Adrenal gland (tissue), 12 donors: ENCODE results near the gene AMN1. TPM values are rescaled to one million over a fixed set of nuclear protein-coding genes. Genes with fewer than 3 reads are reported as not detected.

Source experiments
- DNase-seq, 7 donors: peaks; one replicate each; pipeline ENCODE4 v3.0.0-alpha.2; 2019 to 2020
- H3K27ac ChIP-seq, 5 donors: fragments of 200-600 bp; sonication (generic) in 4 of 5; 1 replicate in 3 of 5; 2 replicates in 2 of 5; pipeline versions ENCODE4 v1.5.1 to v1.8.0; 2016 to 2020; ENCODE audit warnings: mild to moderate bottlenecking in 1 of 5
- H3K27me3 ChIP-seq: fragments of 200-600 bp; 2 replicates; pipeline ENCODE4 v1.8.0; 2021
- H3K36me3 ChIP-seq, 2 donors: fragments of 200-600 bp; replicated peaks in 1 of 2; 1 replicate in 1 of 2; 2 replicates in 1 of 2; pipeline versions ENCODE4 v1.5.1 to v1.8.0; 2018 to 2022
- H3K4me1 ChIP-seq, 2 donors: fragments of 200-600 bp; replicated peaks in 1 of 2; 1 replicate in 1 of 2; 2 replicates in 1 of 2; pipeline versions ENCODE4 v1.5.1 to v1.8.0; 2018 to 2021
- H3K4me3 ChIP-seq, 4 donors: fragments of 200-600 bp; sonication (generic) in 3 of 4; one replicate each; pipeline ENCODE4 v1.5.1; 2016 to 2018
- H3K9me3 ChIP-seq, 3 donors: fragments of 200-600 bp; sonication (generic) in 1 of 3; replicated peaks in 1 of 3; 1 replicate in 2 of 3; 2 replicates in 1 of 3; pipeline versions ENCODE4 v1.5.1 to v1.8.0; 2016 to 2021
- POLR2A ChIP-seq, 2 donors: fragments of 450-650 bp; IDR thresholded peaks; one replicate each; pipeline ENCODE4 v1.6.1; 2017; ENCODE audit warnings: antibody characterized with exemption in 2 of 2, mild to moderate bottlenecking in 2 of 2, moderate library complexity in 1 of 2
- WGBS, 4 donors: extraction: QIAGEN DNeasy Blood & Tissue Kit in 2 of 4; methylation state at CpG; one replicate each; pipeline versions ENCODE4 v1.1.5 to v1.1.7; 2013 to 2017; 5-methylcytosine and 5-hydroxymethylcytosine counted together
- intact Hi-C, 2 donors: fragments of 100-400 bp; cut with DNase I; formaldehyde crosslinking; loops; one replicate each; pipeline versions ENCODE4 v1.14.1 to v1.15.0; 2022 to 2023
- polyA plus RNA-seq, 3 donors: library from polyadenylated mRNA; stranded (reverse); fragments of 200-250 nt in 2 of 3; fragments of 350-450 nt in 1 of 3; fragmentation: Illumina TruSeq in 1 of 3; extraction: RNeasy Lipid Tissue Mini Kit (QIAGEN cat#74804) in 1 of 3; gene quantifications; one replicate each; pipeline ENCODE4 v1.2.3, GENCODE V29; 2013 to 2014
- total RNA-seq, 9 donors: library from RNA; depleted of rRNA in 4 of 9; stranded (reverse); fragments of >200 nt in 4 of 9; fragments of 120-200 nt in 1 of 9; fragmentation: NEBNext Ultra II Directional in 1 of 9; extraction: Animal tissue kit (Norgen Biotek cat#: 25700) in 1 of 9; gene quantifications; one replicate each; pipeline versions ENCODE4 v1.1.0 to v1.2.4, GENCODE V29; 2013 to 2023
- TF ChIP-seq, protein P1 (sequence below), 6 experiments: fragments of 450-650 bp in 4 of 6; fragments of 200-600 bp in 2 of 6; sonication (generic) in 1 of 6; IDR thresholded peaks; 1 replicate in 5 of 6; 2 replicates in 1 of 6; pipeline versions ENCODE4 v1.5.1 to v1.8.0; 2016 to 2021; ENCODE audit warnings: antibody characterized with exemption in 6 of 6, mild to moderate bottlenecking in 2 of 6, moderate library complexity in 1 of 6
- donor health status: healthy with polysubstance abuse.
- donor health status: Bipolar disorder and iron deficiency.
- donor health status: DM: yes; HTN: yes; CAD: no.
- donor health status: DM: no; HTN: no; CAD: no.
- donor health status: DM: no; HTN: no; CAD: no.
- donor health status: DM: yes; HTN: yes; CAD: no.

The AMN1 gene
- total and polyA plus RNA-seq, 12 donors = 7.2 to 36.7 (median 13.1) TPM

DNA sequence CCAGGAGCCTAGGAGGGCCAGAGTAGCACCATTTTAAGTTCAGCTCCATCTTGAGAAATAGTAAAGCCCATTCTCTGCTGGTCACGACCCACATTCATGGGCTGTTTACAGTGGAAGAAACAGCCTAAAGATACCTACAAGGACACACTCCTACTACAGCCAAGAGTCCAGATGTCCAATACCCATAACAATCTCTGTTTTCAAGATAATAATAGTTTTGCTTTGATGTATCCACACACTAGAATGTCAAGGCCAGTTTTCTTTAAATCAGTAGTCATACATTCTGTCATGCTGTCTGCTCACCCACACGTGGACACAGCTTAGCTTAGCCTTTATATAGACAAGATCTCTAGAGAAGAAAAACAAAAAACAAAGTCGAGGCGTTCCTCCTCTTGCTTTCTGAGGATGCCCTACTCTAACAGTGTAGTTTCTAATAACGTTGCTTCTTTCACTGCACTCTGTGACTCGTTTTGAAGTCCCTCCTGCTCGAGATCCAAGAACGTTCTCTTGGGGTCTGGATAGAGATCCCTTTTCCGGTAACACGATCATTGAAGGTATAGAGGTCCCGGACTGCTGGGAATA lies 87.2 kb downstream of the AMN1 start:
- Histone ChIP-seq H3K27ac (peak overlapping the region in 2 of 5 donors; percentile 14 to 19), H3K9me3 (no peaks in the 10 kb centered on the region), H3K27me3 (no peaks in the 10 kb centered on the region), H3K36me3 (no peaks in the 10 kb centered on the region), H3K4me3 (no peak overlapping the region), H3K4me1 (peaks cover 0 to 4% of the 10 kb centered on the region in 2 donors)
- TF ChIP-seq, protein P1, sequence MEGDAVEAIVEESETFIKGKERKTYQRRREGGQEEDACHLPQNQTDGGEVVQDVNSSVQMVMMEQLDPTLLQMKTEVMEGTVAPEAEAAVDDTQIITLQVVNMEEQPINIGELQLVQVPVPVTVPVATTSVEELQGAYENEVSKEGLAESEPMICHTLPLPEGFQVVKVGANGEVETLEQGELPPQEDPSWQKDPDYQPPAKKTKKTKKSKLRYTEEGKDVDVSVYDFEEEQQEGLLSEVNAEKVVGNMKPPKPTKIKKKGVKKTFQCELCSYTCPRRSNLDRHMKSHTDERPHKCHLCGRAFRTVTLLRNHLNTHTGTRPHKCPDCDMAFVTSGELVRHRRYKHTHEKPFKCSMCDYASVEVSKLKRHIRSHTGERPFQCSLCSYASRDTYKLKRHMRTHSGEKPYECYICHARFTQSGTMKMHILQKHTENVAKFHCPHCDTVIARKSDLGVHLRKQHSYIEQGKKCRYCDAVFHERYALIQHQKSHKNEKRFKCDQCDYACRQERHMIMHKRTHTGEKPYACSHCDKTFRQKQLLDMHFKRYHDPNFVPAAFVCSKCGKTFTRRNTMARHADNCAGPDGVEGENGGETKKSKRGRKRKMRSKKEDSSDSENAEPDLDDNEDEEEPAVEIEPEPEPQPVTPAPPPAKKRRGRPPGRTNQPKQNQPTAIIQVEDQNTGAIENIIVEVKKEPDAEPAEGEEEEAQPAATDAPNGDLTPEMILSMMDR (IDR thresholded peaks at IDR 0.05) = no peak
- TF ChIP-seq POLR2A (IDR thresholded peaks at IDR 0.05) = no peak
- DNase-seq = peak in 2 of 7 donors; percentile 14 to 46
- 35 to 39% (median 38%) methylated on average over 11 of the region's 11 CpGs for WGBS, 4 donors
- intact Hi-C loops = no loop called here

DNA sequence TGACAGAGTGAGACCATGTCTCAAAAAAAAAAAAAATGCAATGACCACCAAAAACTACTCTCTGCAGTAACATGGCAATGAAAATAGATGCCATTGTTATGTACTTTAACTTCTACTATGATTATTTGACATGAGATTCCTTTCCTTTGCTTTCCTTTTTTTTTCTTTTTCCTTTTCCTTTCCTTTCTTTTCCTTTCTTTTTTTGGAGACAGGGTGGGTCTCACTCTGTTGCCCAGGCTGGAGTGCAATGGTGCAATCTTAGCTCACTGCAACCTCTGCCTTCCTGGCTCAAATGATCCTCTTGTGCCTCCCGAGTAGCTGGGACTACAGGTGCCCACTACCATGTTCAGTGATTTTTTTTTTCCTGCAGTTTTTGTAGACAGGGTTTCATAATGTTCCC lies 94.2 kb downstream of the AMN1 start:
- no peak for DNase-seq
- intact Hi-C loops = loop anchor here (5.0 kb wide), 2 partner anchors 232 to 382 kb away; no protein-coding TSS in a partner anchor
- no peaks in the 10 kb centered on the region for H3K36me3 ChIP-seq
- 87 to 93% (median 91%) methylated on average over 1 of the region's 1 CpG for WGBS, 4 donors
- H3K27me3 ChIP-seq = no peaks in the 10 kb centered on the region
- H3K4me3 ChIP-seq = no peak overlapping the region
- no peak overlapping the region for H3K27ac ChIP-seq
- H3K9me3 ChIP-seq = no peaks in the 10 kb centered on the region
- H3K4me1 ChIP-seq = peaks cover 3 to 13% of the 10 kb centered on the region in 2 donors
- no peak for TF ChIP-seq POLR2A (IDR thresholded peaks at IDR 0.05)
- TF ChIP-seq, protein P1 (IDR thresholded peaks at IDR 0.05) = no peak

- H3K27ac ChIP-seq = no peak overlapping the region
- H3K9me3 ChIP-seq = no peaks in the 10 kb centered on the region
- no peaks in the 10 kb centered on the region for H3K27me3 ChIP-seq
- 71 to 94% (median 82%) methylated on average over 4 of the region's 4 CpGs for WGBS, 4 donors
- no peak for TF ChIP-seq POLR2A (IDR thresholded peaks at IDR 0.05)
- TF ChIP-seq, protein P1 (IDR thresholded peaks at IDR 0.05) = no peak
- no peaks in the 10 kb centered on the region for H3K36me3 ChIP-seq
- intact Hi-C loops = no loop called here
- no peak for DNase-seq
- H3K4me3 ChIP-seq = no peak overlapping the region
- H3K4me1 ChIP-seq = peaks cover 6 to 18% of the 10 kb centered on the region in 2 donors
Observed at GRCh38 chr12:31633464-31633863, 95.4 kb downstream of the AMN1 start.

- intact Hi-C loops = no loop called here
- no peak overlapping the region for H3K4me3 ChIP-seq
- no peaks in the 10 kb centered on the region for H3K27me3 ChIP-seq
- TF ChIP-seq, protein P1 (IDR thresholded peaks at IDR 0.05) = no peak
- no peak for TF ChIP-seq POLR2A (IDR thresholded peaks at IDR 0.05)
- no peaks in the 10 kb centered on the region for H3K9me3 ChIP-seq
- no peak for DNase-seq
- no peaks in the 10 kb centered on the region for H3K36me3 ChIP-seq
- H3K27ac ChIP-seq = no peak overlapping the region
- peaks cover 6 to 18% of the 10 kb centered on the region in 2 donors for H3K4me1 ChIP-seq
- 86 to 98% (median 90%) methylated on average over 11 to 12 of the region's 12 CpGs for WGBS, 4 donors
Observed at GRCh38 chr12:31631809-31632208, 97.0 kb downstream of the AMN1 start.
